Hematopoietic multipotent progenitor cell treated with erythropoietin and hydrocortisone succinate and interleukin-3 and kit ligand, for 15 days (in vitro differentiated cells): Measurements from ENCODE around the gene PSMB7.
A peak's percentile ranks its signal among the peaks of the same experiment; 100 is the strongest.

Source experiments
- DNase-seq: peaks from one replicate; pipeline ENCODE4 v3.0.0-alpha.2; 2015; ENCODE audit warnings: low spot score

Gene PSMB7

DNA sequence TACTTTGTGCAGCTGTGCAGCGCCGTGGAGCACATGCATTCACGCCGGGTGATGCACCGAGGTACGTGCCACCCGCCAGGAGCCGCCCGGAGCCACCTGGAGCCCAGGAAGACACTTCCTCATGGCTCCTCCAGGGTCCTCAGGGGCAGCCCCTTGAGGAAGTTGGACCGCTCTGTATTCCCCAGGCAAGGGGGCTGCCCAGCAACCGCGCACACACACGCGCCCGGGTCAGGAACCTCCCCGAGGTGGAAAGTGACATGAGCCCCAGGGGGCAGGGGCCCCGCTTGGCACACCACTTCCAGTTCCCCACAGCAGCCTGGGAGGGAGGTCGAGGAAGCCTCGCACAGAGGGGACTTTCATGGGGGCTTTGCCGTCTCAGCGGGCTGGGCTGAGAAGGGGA, 88.9 kb downstream of the PSMB7 start:
- DNase-seq: no peak

DNA sequence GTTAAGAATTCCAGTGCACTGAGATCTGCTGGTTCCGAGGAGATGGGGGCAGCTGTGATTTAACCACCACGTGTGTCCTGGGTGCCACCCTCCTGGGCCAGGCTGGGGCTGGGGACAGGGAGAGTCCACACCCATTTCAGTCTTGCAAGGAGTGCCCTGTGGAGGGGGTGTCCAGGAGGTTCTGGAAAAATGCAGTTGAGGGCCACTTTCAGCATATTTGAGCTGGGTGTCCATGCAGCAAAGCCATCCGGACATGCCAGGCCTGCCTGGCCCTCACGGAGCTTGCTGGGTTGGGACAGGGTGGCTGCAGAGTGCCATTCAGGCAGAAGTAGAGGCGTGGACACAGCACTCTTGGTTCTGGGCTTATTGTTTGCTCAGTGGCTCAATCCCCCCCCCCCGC, 89.4 kb downstream of the PSMB7 start:
- DNase-seq: no peak

DNA sequence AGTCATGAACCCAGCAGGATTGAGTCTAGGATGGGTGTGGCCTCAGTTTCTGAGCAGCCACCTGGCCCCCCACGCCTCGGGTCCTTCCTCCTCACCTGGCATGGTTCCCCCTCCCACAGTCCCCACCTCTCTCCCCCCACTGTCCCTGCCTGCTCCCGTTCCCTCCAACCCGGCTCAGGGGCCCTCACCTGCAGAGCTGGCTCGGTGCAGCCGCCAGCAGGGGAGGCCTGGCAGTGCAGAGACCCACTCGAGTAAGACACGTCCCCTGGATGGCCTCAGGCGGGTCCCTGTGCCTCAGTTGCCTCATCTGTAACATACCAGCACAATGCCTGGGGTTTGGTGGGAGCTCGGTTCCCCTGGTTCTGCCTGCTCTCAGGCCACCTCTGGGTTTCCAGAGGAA, 91.3 kb downstream of the PSMB7 start:
- DNase-seq: no peak

DNA sequence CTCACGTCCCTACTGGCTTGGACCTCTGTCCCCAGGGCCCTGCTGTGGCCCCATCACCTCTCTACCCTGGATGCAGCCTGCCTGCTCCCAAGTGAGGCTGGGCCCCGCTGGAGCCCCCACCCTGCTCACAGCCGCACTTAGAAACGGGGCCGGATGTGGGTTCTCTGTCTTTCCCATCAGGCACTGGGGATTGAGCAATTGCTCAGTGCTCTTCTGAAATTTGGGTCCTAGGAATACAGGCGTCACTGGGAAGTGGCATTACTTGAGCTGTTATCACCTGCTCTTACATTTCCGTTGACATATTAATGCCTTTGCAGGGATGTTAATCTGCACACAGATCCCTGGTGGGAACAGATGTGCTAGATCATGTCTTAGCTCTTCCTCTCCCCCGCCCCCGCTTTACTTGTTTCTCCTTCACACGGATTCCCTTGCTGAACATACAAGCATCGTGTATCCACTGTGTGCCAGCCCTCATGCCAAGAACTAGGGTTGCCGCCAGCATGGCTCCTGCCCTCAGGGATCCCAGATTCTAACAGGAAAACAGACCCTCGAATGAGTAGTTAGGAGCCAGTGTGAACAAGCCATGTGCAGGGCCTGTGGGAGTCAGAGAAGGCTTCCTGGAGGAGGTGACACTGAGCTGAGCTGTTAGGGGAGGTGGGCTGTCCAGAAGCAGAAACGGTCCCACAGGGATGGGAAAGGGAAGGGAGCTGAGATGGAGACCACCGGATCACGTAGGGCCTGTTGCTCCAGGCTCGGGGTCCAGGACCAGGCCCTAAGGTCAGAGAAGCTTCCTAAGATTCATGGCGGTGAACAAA, 92.4 kb downstream of the PSMB7 start:
- no peak for DNase-seq

DNA sequence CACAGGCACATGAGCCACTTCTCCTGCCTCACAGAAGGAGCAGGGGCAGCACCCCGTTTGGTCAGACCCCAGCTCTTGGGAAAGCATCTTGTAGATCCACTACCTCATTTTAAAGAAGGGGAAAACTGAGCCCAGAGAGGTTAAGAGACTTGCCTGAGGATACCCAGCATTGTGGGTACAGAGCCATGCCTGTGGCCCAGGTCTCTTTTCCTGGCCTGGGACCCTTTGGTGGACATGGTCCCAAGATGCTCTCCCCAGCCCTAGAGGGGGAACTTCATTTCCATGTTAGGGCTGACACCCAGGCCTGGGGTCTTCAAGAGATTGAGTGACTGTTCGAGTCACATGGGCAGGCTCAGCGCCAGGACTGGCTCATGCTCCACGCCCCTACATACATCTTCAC, 93.3 kb downstream of the PSMB7 start:
- no peak for DNase-seq

DNA sequence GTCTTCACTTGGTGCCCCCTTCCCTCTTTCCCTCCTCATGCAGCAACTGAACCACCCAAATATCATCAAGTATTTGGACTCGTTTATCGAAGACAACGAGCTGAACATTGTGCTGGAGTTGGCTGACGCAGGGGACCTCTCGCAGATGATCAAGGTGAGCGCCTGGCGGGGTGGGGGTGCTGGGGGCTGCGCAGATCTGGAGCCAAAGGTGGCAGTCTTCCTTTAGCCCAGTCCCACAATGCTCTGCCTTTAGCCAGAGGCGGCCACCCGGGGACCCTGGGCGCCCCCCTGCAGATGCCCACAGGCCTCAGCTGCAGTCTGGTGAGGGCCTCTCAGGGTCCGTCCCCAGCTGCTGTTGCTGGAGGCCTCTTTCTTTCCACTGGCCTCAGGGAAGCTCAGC, 93.8 kb downstream of the PSMB7 start:
- no peak for DNase-seq

DNA sequence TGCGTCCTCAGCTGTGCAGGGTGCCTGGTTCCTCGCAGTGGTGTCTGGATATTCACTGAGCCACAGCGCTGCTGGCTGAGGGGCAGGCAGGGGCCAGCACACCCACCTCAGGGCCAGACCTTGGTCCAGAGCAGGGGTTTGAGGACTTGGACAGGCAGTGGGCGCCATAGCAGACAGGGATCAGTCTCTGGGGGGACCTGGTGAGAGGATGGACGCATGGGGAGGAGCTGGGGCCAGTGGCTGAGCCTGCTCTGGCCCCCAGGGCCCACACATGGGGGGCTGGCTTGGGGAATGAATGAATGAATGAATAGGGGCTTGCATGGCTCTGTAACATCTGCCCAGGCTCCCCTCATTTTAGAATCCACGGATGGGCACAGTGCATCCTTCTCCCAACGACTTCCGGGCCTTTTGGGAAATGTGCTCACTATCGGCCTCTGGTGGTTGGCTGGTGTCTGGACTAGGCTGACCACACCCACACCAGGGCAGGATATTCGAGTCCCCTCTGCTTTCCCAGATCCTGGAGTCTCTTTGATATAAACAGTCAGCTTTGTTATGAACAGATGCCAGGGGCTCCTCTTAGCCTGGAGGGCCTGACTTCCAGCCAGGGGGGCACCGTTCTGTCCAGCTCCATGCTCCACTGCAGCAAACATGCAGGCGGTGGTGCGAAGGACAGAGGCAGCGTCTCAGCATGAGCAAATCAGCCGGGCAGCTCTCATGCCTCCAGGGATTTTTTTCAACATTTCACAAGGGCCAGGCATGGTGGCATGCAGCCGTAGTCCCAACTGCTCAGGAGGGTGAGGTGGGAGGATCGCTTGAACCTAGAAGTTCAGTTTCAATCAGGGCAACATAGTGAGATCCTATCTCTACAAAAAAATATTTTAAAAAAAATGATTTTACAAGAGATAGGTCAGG, 94.9 kb downstream of the PSMB7 start:
- peak; percentile 48 for DNase-seq

DNA sequence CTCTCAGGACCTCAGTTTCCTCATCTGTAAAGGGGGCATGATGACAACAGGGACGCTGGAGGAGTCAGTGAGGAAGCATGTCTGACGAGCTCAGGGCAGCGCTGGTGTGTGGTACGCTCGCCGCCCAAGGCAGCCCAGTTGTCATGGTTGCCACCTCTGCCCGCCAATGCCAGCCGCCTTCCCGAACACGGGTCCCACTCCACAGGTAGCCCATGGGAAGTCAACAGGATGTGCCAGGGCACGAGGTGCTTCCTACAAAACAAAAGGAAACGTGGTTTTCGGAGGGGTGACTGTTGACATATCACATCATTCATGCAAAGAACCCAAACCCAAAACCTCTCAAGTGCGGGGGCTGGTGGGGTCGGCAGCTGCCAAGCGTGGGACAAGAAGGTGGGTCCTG, 99.4 kb downstream of the PSMB7 start:
- DNase-seq: no peak

DNA sequence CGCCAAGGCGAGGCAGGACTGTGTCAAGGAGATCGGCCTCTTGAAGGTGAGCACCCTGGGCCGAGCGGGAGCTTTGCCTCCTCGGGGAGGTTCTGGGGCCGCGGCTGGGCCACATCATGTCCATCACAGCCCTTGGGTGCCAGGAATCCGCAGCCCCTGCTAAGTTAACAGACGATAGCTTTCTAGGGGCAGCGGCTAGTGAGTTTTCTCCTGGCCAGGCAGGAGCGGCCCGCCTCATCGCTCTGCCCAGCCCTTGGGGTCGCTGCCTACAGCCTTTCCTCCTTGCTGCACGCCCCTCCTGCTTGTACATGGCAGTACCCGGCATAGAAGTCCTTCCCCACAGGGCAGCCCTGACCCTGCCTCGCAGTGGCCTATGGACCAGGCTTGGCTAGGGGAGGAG, 101.3 kb downstream of the PSMB7 start:
- no peak for DNase-seq

DNA sequence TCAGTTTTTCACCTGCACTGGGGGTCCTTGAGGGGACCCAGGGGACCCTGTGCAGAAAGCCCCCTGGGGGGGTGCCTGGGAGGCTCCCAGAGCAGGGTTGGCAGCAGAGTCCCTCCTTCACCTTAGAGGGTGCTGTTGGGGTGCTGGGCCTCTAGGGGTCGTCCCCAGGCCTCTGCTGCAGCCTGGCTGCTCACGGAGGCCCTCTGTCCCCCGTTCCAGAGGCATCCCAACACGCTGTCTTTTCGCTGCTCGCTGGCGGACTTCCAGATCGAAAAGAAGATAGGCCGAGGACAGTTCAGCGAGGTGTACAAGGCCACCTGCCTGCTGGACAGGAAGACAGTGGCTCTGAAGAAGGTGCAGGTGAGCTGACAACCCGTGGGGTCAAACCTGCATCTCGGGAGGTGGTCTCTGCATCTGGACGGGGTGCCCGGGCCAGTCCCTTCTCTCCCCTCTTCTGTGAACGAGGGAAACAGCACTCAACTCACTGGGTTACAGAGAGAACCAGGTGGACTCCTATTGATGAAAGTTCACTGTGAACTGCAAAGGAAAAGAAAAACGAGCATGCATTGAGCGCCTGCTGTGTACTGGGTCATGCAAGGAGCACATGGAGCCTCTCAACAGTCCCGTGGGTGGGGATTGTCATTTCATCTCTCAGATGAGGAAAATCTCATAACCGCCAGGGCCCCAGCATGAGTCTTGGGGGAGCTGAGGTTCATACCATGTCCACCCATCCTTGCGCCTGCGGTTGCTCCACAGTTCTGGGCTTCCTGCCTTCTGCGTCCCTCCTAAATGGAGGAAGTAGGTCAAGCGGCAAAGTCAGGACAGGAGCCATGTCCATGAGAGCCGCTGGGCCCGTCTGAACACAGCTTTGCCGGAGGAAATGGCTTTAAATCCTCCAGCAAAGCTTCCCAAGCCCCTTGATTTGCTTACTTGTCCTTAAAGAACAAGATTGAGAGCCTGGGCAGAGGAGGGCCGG, 102.7 kb downstream of the PSMB7 start:
- DNase-seq: no peak

DNA sequence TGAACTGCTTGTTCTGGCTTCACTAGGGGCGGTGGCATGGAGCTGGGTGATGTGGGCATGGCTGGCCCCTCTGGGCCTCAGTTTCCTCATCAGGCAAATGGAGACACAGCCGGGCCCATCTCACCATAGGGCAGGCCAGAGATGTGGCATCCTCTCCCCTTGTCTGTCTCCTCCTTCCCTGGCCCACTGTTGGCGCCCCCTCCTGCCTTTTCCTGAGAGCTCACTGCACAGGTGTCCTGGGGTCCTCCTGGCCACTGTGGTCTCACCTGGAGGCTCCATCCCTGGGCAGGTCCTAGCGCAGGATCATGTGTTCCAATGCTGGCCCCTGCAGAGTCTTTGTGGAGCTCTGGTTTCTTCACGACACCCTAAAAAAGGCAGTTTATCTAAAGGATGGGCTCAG, 104.0 kb downstream of the PSMB7 start:
- DNase-seq: no peak

DNA sequence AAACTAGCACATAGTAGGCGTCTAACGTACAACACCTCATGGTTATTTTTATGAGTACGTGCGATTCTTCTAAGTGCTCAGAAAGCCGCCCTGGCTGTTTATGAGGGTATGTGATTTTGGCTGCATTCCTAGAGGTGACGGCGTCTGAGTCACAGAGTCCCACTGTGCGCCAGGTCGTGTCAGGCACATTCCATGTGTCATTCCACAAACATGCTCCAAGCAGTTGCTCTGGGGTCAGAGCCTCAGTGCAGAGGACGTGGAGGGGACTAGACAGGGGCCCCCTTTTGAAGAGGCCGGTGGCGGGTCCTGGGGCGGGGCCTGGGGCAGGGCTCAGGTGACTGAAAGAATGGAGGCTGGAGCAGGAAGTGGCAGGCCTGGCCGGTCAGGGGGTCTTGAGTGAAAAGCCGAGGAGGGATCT, 105.6 kb downstream of the PSMB7 start:
- no peak for DNase-seq

DNA sequence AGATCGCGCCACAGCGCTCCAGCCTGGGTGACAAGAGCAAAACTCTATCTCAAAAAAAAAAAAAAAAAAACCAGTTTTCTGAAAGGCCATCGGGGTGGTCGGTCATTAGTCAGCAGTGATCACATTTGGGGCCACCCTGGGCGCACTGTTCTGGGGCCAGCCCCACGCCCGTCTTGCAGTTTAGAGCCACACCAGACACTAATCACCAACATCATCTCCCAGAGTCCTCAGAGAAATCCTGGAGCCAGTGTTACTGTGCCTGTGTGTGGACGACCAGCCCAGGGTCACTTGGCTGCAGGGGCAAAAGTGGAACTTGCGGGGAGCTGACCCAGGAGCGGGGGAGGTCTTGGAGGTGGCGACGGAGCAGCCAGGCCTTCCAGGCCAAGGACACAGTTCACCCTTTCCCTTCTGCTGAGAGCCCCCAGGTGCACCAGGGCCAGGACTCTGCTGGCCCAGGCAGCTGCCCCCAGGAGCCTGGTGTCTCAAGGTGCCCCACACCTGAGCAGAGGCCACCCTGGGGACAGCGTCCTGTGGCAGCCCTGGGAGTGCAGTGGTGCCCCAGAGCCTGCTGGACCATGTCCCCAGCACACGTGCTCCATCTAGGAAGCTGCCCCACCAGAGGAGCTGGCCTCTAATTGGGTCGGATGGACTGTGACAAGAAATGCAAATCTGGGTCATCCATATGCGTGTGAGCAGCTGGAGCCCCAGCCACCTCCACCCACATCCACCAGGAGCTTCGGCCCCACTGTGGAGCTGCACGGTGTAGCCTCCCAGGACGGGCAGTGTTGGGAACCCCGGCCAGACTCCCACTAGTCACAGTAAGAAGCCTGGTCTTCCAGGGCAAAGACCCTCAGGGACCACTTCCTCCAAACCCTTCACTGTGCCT, 106.4 kb downstream of the PSMB7 start:
- DNase-seq: no peak

DNA sequence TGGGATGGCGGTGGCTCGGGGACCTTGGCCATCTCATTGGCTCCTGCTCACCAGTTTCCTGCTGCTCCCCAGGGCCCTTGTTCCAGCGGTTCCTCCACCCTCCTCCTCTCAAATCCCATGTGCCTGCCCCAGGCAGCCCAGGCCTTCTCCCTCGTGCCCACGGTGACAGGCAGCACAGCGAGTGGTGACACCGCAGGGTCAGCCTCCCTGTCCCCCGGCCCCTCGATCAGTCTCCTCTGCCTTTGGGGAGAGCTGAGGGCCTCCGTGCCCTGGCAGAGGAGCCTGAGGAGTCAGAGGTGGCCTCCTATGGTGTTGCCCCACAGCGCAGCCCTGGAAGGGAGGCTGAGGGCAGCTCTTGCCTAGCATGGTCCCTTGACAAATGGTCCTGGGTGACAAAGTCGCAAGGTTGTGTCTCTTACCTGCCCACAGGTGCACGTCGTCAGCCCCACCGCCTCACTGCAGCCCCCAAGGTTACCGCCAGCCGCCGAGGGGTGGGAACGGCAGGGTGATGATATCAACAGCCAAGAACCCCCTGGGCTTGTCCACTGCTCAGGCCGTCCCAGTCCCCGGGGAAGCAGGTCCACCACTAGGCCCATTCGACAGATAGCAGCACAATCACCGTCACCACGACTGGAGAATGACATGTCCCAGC, 107.7 kb downstream of the PSMB7 start:
- no peak for DNase-seq

DNA sequence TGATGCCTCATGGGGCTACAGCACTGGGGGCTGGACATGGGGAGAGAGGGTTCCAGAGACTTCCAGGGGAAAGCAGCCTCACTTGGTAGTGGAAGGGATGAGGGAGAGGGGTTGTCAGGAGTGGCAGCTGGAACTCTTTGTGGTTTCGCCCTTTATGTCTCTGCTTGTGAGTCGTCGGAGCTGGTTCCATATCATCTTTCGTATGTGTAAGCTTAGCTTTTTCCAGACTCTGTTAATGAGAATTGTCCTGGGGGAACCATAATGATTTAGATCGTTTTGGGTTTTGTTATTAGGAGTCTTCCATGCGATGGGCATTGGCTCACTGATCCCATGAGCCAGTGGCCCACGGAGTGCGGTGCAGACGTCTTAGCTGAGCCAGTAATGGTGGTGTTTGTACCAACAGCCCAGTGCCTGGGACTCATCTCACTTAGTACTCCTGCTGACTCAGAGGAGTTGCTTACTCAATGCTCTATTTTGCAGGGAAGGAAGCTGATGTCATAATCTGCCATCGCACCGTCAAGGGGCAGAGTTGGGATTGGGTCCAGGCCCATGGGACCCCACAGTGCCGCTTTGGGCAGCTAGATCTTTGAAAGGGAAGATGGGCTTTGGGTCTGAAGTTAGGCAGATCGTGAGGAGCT, 109.0 kb downstream of the PSMB7 start:
- no peak for DNase-seq

DNA sequence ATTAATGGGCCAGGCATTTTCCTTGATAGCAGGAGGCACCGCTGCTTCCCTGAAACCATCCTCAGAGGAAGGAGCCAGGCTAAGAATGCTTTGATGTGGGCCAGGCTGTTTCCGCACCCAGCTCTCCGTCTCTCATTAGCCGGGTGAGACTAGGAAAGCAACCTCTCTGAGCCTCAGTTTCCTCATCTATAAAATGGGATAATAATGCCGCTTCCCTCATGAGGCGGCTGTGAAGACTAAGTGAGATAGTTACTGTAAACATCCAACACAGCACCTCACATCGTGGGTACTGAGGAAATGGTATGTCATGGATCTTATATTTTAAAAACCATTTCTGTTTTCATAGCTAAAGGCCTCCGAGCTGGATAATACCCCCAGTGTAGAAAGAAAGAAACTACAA, 111.0 kb downstream of the PSMB7 start:
- no peak for DNase-seq

DNA sequence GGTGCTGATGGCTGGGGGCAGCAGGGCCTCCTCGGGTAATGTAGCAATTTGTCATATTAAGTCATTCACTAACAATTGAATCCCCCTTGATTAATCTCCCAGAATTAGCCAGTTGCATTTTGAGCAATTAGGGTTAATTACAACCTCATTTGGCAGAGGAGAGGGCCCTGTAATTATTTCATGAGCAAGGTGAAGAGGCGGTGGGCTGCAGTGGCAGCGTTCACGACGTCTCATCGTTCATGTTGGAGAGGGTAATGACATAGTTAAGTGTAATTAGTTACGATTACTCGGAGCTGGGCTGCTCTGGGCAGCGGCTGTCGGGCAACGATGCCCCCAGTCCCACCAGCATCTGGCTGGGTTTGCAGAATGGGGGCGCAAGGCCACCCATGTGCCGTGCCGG, 111.5 kb downstream of the PSMB7 start:
- no peak for DNase-seq
